ENCODE results near the gene EPHA5.

EPHA5 gene

GRCh38 chr4:65472531-65472930 lies 197.8 kb downstream of the EPHA5 start:
- DNase-seq, result no peak

- DNase-seq, result no peak
Measured at GRCh38 chr4:65467068-65467680, 203.1 kb downstream of the EPHA5 start.

DNA sequence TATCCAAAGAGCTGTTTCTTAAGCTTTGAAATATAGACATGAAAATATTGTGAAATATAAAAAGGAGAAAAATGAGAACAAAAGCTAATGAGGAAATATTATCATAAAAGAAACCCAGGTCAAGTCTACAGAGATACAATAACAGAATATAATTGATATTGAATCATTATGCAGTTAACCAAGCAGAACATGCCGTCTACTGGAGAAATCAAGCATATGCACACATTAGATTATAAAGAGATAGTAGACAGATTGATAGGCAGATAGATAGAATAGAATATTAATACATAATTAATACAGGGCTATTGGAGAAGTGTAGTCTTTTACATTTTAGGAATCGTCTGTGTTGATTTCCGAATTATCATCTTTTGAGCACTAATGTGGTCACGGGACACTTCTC lies 208.5 kb downstream of the EPHA5 start:
- no peak for DNase-seq

- no peak for DNase-seq
Measured at GRCh38 chr4:65457011-65457410, 213.3 kb downstream of the EPHA5 start.

DNA sequence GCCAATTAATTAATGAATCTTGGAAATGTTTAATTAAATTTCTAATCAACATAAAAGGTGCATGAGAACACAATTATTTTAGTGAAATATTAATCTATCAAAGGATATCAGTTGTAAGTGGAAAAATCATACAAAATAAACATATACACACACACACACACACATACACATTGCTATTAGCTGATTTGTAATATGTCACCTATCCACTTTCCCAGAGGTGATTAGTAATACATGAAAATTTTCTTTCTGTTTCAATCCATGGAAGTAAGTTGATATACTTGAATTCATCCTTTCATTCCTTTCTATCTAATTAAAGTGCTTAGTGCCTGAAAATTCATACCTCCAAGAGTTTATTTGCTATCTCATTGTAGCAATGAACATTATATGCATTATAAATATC lies 213.7 kb downstream of the EPHA5 start:
- no peak for DNase-seq

- DNase-seq, result no peak
Measured at GRCh38 chr4:65453398-65453797, 216.9 kb downstream of the EPHA5 start.

DNA sequence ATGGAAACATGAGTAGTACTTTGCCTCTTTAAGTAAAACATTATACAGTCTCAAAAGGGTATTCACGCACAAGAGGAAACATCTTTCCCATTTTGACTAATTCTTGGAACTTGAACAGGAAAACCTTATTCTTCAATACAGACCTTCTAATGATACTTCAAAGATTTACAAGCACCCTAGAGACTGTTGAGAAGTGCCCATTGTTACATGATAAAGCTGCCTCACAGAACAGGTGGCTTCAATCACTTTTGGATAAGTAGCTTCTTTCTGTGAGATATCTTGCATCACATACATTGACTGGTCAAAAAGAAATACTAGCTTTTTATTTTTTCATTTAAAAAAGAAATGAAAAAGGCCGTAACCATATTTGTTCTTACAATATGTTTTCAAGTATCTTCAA lies 219.4 kb downstream of the EPHA5 start:
- no peak for DNase-seq

DNA sequence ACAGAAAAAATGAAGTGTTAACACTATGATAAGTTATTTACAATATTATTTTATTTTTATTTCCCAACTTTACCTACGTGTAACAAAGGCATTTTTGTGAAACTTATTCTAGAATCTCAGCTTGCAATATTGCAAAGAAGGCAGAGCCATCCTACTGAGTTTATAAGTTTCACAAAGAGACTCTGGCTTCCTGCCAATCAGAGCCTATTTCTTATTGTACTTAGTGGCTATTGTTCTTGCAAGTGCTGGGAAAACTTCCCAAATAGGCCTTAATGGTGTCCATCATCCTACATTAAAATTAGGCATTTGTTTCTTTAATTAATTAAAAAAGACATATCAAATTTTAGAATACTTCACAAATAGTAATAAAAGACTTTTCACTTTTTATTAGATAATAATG lies 233.2 kb downstream of the EPHA5 start:
- no peak for DNase-seq

DNA sequence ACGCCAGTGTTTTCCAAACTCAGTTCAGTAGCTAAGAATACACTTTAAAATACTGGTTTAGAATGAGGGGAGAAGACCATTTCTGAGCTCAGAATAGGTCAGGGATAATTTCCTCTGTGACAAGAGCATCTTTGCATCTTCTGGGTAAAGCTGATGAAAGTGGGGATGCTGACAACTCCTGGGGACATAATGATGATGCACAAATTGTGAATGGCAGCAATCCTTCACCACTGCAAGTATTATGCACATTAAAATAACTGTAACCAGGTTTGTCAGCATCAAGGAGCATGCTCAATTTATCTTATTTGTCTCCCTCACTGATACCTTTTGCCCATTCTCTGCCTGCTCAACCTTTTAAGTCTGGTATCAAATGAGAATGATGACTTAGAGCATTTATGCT lies 248.2 kb downstream of the EPHA5 start:
- no peak for DNase-seq

GRCh38 chr4:65420036-65420435 lies 250.3 kb downstream of the EPHA5 start:
- DNase-seq, result no peak

GRCh38 chr4:65416891-65417290 lies 253.4 kb downstream of the EPHA5 start:
- no peak for DNase-seq

DNA sequence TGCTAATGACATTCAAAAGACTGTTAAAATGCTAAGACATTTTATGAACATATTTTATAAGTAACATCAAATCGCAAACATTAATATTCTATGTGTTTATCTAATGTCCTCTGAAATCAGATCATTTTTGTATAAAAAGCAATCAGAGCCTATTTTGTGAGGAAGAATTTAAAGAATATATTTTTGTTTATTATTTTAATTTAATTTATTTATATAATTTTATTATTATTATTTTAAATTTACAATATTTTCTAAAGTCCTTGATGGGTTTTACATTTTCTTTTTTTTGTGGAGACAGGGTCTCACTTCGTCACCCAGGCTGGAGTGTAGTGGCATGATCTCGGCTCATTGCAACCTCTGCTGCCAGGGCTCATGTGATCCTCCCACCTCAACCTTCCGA lies 262.8 kb downstream of the EPHA5 start:
- DNase-seq, result no peak

GRCh38 chr4:65401083-65401482 lies 269.2 kb downstream of the EPHA5 start:
- no peak for DNase-seq

DNA sequence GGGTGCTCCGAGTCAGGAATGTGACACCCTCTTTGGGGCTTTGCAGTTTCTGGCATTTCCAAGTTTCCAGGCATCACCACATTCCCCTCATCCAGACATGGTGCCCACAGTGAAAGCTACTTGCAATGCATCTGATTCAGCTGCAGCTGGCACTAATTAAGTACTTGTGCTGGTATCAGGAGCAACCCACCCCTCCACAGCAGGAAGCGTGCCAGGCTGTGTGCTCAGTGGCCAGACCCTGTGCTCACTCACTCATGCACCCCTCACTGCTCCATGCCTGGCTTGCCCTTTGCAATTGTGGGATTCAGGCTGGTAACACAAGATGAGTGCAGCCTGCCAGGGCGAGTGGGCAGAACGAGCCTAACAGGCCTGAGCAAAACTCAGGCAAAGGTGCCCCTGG lies 271.2 kb downstream of the EPHA5 start:
- no peak for DNase-seq

DNA sequence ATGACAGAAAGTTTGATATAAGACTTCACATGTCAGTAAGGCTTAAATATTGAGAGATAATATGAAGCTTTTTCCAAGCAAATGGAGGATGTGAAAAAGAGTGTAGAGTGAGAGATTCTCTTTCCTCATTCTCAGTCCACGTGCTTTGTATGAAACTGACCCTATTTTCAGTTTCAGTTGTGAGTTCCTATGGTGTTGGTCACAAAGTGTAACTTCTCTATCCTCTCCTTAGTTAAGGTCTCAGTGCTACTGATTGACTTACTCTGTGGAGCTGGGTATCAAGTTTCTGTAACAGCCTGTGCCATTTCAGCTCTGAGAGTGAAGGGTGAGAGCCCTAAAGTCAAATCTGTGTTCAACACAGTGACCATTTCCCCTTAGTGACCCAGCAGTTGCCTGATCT lies 277.2 kb downstream of the EPHA5 start:
- DNase-seq, result no peak

DNA sequence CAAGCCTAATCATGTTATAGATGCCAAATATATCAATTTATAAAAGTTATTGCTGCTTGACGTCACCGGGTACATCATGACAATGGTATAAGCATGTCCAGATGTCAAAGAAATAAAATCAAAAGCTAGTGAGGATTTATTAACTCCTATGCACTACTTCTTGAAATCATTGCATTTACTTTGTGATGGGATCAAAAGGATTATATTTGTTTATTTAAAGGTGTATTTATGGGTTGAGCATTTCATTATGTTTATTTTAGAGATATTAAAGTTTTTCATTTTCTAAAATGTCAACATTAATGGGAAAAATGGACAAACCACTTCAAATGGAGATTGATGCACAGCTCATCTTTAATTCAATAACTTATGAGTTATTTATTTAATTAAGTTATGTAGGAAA lies 277.8 kb downstream of the EPHA5 start:
- no peak for DNase-seq

DNA sequence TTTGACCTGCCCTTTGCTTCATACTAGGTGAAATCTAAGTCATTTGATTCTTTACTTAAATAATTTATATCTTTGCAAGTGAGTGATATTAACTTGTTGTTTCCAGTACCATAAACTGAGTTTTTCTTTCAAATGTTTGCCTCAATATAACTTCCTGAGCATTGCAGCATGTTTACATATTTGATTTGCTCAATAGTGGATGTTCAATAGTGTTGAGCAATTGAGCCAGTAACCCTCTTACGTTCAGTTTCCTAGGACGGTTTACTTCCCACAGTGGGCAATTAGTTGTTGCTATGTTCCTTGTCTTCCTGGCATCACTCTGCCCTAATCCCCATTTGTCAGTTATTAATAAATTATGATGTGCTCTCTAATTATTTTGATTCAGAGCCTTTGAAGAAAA lies 278.5 kb downstream of the EPHA5 start:
- DNase-seq, result no peak

- DNase-seq, result no peak
Measured at GRCh38 chr4:65391382-65391781, 278.9 kb downstream of the EPHA5 start.

- DNase-seq, result no peak
Measured at GRCh38 chr4:65386927-65387326, 283.4 kb downstream of the EPHA5 start.

GRCh38 chr4:65383589-65384305 lies 286.5 kb downstream of the EPHA5 start:
- no peak for DNase-seq

- no peak for DNase-seq
Measured at GRCh38 chr4:65381648-65382047, 288.6 kb downstream of the EPHA5 start.

DNA sequence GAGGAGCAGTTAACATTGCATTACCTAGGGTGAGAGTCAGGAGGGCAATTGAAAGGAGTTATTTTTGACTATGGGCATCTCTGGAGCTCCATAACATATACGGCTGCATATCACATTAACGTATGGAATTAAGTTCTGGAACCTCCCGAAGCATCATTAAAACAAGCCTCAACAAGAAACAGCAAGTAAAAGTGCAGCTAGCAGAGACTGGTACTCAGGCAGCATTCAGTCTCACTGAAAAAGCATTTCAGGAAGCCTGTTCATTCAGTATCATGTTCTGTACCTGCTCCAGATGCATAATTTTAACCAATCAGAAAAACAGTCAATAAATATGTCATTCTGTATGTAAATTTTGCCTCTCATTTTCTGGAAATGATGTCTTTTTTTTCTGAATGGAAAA lies 299.6 kb downstream of the EPHA5 start:
- DNase-seq, result no peak

GRCh38 chr4:65367306-65367705 lies 303.0 kb downstream of the EPHA5 start:
- no peak for DNase-seq

GRCh38 chr4:65358914-65359313 lies 311.4 kb downstream of the EPHA5 start:
- no peak for DNase-seq

- DNase-seq, result no peak
Measured at GRCh38 chr4:65353098-65353497, 317.2 kb downstream of the EPHA5 start.

All from stimulated activated CD4-positive, alpha-beta T cell treated with anti-CD3 and anti-CD28 coated beads, Interleukin-1b, Interleukin-23, amount 100 ng/mL, for 48 hours (primary cell).